Measurements from ENCODE around the gene GALNTL6. TPM values are rescaled to one million over a fixed set of nuclear protein-coding genes. Genes with fewer than 3 reads are reported as not detected.

The GALNTL6 gene
- total RNA-seq, 1 donor: under 0.01 TPM

DNA sequence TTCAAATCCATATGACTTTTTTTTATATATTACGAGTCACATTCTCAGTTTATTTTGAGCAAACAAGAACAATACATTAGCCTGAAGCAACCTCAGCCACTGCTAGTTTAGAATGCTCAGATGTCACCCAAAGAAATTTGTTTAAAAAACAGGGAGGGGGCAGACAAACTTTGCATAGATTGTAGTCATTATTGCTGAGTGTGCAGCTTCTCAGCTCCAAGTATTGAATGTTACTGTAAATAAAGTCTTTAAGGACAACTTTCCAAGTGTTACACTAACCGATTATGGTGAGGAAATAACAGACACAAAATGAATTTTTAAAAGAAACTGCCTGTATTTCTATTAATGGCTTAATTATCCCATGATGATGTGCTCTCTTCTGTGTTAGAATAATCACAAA lies 835.9 kb downstream of the GALNTL6 start:
- no peak for DNase-seq (ENCODE audit: low read depth in 2 of 3, low spot score in 2 of 3)

DNA sequence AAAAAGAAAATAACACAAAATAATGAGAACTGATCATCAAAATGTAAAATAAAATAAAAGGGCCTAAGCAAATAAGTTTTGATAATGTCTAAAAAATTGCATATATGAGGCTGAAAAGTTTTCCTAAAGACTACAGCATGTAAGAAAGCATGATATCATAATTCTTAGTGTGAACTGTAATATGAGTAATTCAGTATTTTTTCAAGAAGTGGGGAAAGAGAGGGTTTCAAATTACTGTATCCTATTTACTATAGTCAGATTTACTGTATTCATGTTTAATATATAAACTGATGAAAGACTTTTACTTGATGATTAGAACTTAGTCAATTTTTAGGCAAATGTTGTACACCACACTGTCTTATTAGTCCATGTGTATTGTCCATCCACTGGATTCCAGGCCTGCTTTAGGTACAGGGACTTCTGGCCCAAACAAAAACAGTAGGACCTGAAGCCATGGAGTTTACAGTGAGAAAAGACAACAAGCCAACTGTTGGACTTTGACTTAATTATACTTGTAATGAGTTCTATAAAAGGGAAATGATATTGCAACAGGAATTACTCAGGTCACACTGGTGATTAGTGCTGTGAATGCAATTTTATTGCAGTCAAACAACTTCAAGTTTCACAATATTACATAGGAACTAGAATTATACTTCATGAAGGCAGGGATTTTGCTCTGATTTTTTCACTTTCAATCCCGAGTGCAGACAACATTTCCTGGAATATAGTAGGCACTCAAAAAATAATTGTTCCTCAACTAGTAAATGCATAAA lies 837.7 kb downstream of the GALNTL6 start:
- no peak for DNase-seq (ENCODE audit: low read depth in 2 of 3, low spot score in 2 of 3)

DNA sequence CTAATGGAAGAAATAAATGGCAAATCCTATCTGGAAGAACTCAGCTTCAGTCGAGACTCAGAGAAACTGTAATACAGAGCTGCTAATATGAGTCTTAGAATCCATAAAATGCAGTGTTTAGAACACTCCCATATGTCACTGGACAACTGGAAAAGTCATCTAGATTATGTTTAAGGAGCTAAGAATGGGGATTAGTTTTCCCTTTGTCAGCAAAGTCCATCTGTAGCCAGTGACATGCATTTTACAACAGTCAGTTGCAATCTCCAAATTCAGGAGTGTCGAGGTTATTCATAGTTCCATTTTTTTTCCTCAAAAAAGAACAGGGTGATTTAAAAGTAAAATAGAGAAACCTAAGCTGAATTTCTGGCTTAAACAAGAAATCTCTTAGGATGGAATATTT lies 838.8 kb downstream of the GALNTL6 start:
- DNase-seq (ENCODE audit: low read depth in 2 of 3, low spot score in 2 of 3): no peak

GRCh38 chr4:172652369-172652768 lies 839.2 kb downstream of the GALNTL6 start:
- DNase-seq (ENCODE audit: low read depth in 2 of 3, low spot score in 2 of 3): no peak

DNA sequence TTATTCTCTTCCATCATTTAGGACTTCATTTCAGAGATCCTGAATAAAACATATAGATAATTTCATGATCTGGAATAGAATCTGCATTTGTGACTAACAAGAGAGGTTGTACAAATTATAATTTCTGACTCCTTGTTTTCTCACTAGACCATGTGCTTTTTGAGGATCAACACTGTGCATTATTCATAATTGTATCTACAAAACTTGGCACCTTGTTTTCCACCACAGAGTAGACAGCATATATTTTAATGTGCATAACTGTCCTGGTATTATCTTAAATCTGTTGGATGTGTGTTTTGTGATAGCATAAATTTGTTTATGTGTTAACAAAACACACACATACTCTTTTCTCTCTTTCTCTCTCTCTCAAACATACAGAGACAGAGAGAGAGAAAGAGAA lies 840.5 kb downstream of the GALNTL6 start:
- no peak for DNase-seq (ENCODE audit: low read depth in 2 of 3, low spot score in 2 of 3)

DNA sequence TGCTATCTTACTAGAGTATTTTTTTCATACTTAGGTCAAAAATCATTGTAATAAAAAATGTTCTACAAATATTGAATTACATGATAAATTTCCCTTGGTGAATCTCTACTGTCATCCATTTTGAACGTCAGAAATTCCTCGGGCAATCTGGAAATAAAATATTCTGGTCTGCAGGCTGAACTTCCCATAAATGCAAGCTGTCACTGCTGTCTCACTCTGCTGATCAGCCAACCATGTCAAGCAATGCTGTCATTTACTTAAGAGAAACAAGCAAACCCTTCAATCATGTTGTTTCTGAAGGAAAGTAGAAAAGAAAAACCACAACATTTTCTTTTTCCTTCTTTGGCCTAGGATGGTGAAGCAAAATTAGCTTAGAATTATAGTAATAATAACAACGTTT lies 841.3 kb downstream of the GALNTL6 start:
- DNase-seq (ENCODE audit: low read depth in 2 of 3, low spot score in 2 of 3): no peak

DNA sequence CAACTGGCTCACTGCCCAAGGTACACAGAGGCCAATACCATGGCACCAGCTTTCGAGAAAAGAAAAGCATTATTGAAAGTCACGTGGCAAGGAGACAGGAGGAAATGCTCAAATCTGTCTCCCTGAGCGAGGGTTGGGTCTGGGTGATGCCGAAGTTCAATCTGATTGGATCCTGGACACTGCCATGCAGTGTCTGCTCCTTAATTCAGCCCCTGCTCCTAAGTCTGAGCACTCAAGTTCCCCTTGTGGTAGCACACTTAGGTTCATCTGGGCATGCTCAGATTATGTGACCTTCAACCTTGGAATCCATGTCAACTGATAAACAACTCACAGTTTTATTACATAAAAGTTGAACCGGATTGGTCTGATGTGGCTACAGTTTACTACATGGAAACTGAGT lies 842.9 kb downstream of the GALNTL6 start:
- no peak for DNase-seq (ENCODE audit: low read depth in 2 of 3, low spot score in 2 of 3)

DNA sequence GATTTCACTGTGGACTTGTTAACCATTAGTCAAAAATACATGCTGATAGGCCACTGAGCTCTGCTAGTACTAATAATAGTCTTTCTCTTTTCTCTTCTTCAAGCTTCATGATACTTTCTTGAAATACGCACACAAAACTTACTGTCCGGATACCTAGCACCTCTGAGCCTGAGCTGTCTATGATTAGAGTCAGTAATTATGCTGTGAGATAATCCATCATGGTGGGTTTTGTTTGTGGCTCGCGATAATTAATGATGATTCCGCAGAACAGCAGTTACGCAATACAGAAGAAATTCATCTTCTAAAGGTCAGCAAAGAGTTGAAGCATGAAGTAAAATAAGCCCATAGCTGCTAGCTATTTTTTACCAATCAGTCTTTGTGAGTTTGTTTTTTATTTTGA lies 843.9 kb downstream of the GALNTL6 start:
- DNase-seq (ENCODE audit: low read depth in 2 of 3, low spot score in 2 of 3): no peak

GRCh38 chr4:172660251-172660650 lies 847.0 kb downstream of the GALNTL6 start:
- no peak for DNase-seq (ENCODE audit: low read depth in 2 of 3, low spot score in 2 of 3)

DNA sequence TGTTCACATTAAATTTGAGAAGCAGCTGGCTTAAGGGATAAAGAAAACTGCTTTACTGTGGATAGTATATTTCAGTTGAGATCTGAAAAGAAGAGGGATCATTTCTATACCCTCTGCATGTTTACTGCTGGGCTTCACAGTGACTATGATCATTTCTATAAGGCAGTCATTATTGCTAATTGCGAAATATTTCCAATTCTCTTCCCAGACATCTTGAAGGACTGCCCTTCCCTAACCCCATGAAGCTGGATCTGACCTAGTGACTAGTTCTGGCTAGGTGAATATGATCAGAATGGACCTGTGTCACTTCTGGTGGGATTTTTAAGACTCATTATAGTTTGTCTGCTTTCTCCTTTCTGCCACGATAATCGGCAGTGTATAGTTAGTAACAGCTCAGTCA lies 848.9 kb downstream of the GALNTL6 start:
- DNase-seq (ENCODE audit: low read depth in 2 of 3, low spot score in 2 of 3): no peak

DNA sequence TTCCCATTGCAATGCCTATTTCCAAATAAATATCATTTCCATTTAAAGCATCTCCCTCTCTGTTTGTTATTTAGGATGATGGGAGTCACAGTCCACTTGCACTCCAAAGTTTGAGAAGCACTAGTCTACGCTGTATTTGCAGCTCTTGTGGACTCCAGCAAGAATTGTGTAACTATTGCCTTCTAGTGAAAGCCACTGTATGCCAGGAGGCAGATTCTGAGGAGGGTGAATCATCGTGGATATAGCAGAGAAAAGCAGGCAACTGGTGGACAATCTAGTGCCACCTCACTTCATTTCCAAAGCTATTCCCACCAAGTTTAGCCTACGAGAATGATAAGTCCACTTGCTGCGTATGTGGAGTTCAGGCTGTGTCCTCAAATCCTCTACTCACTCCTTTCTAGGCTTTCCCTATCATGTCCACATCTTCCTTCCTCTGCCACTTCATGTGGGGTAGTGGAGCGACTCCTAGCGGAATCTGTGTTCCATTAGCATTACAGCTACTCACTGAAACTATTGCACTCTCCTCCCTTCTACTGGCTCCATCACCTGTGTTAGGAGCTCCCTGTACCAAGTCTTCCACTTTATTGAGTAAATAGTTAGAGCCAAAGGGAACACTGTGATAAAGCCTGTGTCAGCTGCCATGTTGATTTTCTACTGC lies 853.6 kb downstream of the GALNTL6 start:
- DNase-seq (ENCODE audit: low read depth in 2 of 3, low spot score in 2 of 3): no peak

GRCh38 chr4:172674811-172675210 lies 861.6 kb downstream of the GALNTL6 start:
- no peak for DNase-seq (ENCODE audit: low read depth in 2 of 3, low spot score in 2 of 3)

DNA sequence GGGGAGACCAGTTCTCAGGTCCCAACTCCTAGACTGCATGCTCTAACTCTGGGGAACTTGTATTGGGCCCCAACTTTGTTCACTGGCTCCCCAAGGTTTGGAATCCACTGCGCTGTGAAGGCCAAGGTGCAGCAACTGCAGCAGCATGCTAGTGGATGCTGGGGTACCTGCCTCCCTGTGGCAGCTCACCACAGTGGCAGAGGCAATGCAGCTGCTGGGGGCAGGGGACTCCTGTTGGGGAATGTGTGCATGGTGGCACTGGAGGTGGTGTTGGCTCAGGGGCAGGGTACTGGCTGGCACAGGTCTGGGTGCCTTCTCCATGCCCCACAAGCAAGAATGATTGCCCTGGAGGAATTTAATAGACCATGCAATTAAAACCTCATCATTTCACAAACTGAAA lies 862.0 kb downstream of the GALNTL6 start:
- no peak for DNase-seq (ENCODE audit: low read depth in 2 of 3, low spot score in 2 of 3)

DNA sequence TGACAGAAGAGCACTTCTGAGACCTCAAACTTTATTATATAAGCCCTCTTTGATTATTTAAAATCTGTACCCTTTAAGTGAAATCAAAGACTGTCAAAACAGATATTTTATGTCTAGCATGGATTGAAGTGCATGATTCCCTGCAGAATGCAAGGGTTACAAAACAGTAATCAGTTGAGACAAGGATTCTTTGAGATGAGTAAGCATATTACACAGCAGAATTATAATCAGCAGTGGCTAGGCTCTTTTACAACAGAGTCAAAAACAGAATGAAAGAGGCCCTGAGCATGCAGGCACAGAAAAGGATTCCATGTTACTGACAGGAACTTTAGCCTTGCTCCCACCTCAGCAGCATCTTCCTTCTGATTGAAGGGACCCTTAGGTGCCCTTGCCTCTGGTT lies 867.5 kb downstream of the GALNTL6 start:
- DNase-seq (ENCODE audit: low read depth in 2 of 3, low spot score in 2 of 3): no peak

GRCh38 chr4:172683021-172683420 lies 869.8 kb downstream of the GALNTL6 start:
- DNase-seq (ENCODE audit: low read depth in 2 of 3, low spot score in 2 of 3): no peak

DNA sequence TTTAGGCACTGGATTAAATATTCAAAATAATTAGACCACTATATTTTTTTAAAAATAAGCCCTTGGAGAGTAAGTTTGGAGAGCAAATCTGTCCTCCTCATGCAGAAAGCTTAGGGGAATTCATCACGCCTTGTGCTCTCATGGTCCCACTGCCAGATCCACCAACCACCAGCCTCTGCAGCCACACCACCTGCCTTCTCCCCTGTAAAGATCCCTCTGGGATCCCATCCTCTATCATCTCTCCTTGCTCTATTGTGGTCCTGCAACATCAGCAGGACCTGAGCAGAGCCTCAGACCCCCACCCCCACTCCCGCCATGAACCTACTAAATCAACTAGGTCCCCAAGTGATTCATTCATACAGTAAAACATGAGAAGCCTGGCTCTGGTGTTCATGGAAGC lies 872.8 kb downstream of the GALNTL6 start:
- DNase-seq (ENCODE audit: low read depth in 2 of 3, low spot score in 2 of 3): no peak

DNA sequence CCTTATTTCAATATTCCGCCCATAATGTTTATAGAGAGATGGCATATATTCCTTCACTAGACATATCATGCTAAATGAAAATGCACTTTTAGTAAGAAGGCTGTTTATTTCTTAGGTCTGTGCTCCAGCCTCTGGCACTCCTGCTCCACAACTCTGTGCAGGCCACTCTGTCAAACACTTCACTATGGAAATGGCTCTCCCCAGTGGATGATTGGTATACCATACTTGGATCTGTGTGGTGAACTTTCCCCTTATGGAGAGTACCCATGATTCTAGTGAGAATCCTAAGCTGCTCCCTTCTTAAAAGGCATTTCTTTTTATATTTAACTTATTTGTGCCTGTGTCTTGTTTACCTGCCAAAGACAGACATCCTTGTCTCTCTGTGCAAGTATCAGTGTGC lies 875.3 kb downstream of the GALNTL6 start:
- no peak for DNase-seq (ENCODE audit: low read depth in 2 of 3, low spot score in 2 of 3)

- DNase-seq (ENCODE audit: low read depth in 2 of 3, low spot score in 2 of 3): no peak
These were observed 878.3 kb downstream of the GALNTL6 start for GRCh38 chr4:172691552-172691951.

- DNase-seq (ENCODE audit: low read depth in 2 of 3, low spot score in 2 of 3): no peak
These were observed 879.5 kb downstream of the GALNTL6 start for GRCh38 chr4:172692701-172693100.

DNA sequence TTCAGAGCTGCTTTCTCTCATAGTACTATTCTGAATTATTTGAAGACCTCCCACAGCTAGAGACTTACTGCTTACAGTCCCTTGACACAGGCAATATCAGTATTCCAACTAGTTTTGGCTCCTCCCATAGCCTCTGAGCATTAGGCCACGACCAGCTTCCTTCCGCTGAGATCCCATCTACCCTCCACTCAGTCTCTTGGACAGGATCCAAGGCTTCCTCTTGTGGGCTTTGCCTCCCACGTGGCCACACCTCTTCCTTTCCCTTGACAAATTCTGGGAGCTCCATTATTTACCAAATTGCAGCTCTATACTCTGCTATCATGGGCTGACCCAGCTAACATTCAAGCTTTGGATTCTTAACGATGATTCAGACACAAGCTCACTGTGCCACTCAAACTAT lies 885.1 kb downstream of the GALNTL6 start:
- DNase-seq (ENCODE audit: low read depth in 2 of 3, low spot score in 2 of 3): no peak

- no peak for DNase-seq (ENCODE audit: low read depth in 2 of 3, low spot score in 2 of 3)
These were observed 892.4 kb downstream of the GALNTL6 start for GRCh38 chr4:172705565-172705964.

DNA sequence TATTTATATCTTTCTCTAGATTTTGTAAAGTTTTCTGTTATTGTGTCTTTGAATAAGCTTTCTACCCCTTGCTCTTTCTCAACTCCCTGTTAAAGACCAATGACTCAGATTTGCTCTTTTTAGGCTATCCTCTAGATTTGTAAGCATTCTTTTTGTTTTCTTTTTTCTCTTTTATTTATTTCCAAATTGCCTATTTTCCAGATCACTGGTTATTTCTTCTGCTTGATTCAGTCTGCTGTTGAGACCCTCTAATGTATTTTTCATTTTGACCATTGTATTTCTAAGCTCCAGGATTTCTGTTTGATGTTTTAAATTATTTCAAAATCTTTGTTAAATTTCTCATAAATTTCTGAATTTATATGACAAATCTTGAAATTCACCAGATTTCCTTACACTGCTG lies 892.8 kb downstream of the GALNTL6 start:
- DNase-seq (ENCODE audit: low read depth in 2 of 3, low spot score in 2 of 3): no peak

- no peak for DNase-seq (ENCODE audit: low read depth in 2 of 3, low spot score in 2 of 3)
These were observed 894.4 kb downstream of the GALNTL6 start for GRCh38 chr4:172707622-172708021.

Measured in hematopoietic multipotent progenitor cell (in vitro differentiated cells).